ENCODE measurements around the gene ABR. TPM values are rescaled to one million over a fixed set of nuclear protein-coding genes. Genes with fewer than 3 reads are reported as not detected.
A peak's percentile ranks its signal among the peaks of the same experiment; 100 is the strongest.
"Not testable (repeated sequence)": the region's sequence is repeated elsewhere in the genome, so short reads cannot be mapped to it uniquely, and the experiment has no call there.

Gene ABR
- total RNA-seq, 1 donor from 2014 or later: 59.7 TPM

DNA sequence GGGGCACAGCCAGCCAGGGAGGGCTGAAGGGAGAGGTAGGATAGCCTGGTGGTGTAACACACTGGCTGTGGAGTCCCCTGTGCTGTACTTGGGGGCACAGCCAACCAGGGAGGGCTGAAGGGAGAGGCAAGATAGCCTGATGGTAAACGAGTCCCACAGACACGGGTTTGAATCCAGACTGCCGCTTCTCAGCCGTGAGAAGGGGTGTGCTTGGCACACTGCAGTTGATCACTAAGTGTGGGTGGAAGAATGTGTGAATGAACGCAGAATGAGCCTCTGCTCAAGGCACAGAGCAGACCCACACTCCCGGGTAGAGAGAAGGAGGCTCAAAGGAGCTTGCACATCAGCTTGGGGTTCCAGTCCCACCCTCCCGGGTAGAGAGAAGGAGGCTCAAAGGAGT lies 111.4 kb downstream of the ABR start:
- H3K27me3 Mint-ChIP-seq (ENCODE audit: low read depth): no peaks in the 10 kb centered on the region
- H3K4me3 Mint-ChIP-seq: no peak overlapping the region
- H3K36me3 Mint-ChIP-seq (ENCODE audit: low read depth): peaks cover 26% of the 10 kb centered on the region
- H3K4me1 Mint-ChIP-seq: no peaks in the 10 kb centered on the region
- DNase-seq (ENCODE audit: low read depth, low spot score): no peak
- TF ChIP-seq, protein P1, sequence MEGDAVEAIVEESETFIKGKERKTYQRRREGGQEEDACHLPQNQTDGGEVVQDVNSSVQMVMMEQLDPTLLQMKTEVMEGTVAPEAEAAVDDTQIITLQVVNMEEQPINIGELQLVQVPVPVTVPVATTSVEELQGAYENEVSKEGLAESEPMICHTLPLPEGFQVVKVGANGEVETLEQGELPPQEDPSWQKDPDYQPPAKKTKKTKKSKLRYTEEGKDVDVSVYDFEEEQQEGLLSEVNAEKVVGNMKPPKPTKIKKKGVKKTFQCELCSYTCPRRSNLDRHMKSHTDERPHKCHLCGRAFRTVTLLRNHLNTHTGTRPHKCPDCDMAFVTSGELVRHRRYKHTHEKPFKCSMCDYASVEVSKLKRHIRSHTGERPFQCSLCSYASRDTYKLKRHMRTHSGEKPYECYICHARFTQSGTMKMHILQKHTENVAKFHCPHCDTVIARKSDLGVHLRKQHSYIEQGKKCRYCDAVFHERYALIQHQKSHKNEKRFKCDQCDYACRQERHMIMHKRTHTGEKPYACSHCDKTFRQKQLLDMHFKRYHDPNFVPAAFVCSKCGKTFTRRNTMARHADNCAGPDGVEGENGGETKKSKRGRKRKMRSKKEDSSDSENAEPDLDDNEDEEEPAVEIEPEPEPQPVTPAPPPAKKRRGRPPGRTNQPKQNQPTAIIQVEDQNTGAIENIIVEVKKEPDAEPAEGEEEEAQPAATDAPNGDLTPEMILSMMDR (conservative IDR thresholded peaks at IDR 0.05): no peak
- H3K27ac Mint-ChIP-seq (ENCODE audit: unreplicated experiment): no peak overlapping the region
- peaks cover 4% of the 10 kb centered on the region for H3K9me3 Mint-ChIP-seq

GRCh38 chr17:1067282-1067956 lies 112.4 kb downstream of the ABR start:
- TF ChIP-seq, protein P1 (conservative IDR thresholded peaks at IDR 0.05): no peak
- H3K36me3 Mint-ChIP-seq (ENCODE audit: low read depth): peaks cover 26% of the 10 kb centered on the region
- no peak overlapping the region for H3K27ac Mint-ChIP-seq (ENCODE audit: unreplicated experiment)
- H3K4me3 Mint-ChIP-seq: no peak overlapping the region
- no peaks in the 10 kb centered on the region for H3K27me3 Mint-ChIP-seq (ENCODE audit: low read depth)
- no peak for DNase-seq (ENCODE audit: low read depth, low spot score)
- no peaks in the 10 kb centered on the region for H3K4me1 Mint-ChIP-seq
- peaks cover 4% of the 10 kb centered on the region for H3K9me3 Mint-ChIP-seq

GRCh38 chr17:1065416-1065815 lies 114.4 kb downstream of the ABR start:
- not testable (repeated sequence) for H3K27ac Mint-ChIP-seq (ENCODE audit: unreplicated experiment); H3K4me1 Mint-ChIP-seq; H3K9me3 Mint-ChIP-seq; H3K4me3 Mint-ChIP-seq; DNase-seq (ENCODE audit: low read depth, low spot score); H3K27me3 Mint-ChIP-seq (ENCODE audit: low read depth)
- H3K36me3 Mint-ChIP-seq (ENCODE audit: low read depth): peaks cover 26% of the 10 kb centered on the region

DNA sequence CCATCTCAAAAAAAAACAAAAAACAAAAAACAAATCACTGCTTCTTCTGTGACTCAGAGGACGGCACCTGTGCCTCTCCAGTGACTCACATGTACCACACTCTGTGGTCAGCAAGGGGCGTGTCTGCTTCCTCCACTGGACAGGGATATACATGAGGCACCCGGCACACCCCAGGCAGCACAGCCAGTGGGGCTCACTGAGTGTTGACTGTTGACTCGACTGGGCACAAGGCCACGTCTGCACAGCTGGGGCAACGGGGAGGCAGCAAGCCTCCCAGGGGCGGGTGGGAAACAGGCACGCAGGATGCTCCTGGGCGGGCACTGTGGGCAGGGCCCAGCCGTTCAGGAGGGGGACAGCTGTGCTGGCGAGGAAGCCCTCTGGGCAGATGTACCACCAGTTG lies 118.8 kb downstream of the ABR start:
- TF ChIP-seq, protein P1 (conservative IDR thresholded peaks at IDR 0.05): no peak
- no peaks in the 10 kb centered on the region for H3K9me3 Mint-ChIP-seq
- H3K27me3 Mint-ChIP-seq (ENCODE audit: low read depth): no peaks in the 10 kb centered on the region
- DNase-seq (ENCODE audit: low read depth, low spot score): no peak
- no peaks in the 10 kb centered on the region for H3K4me1 Mint-ChIP-seq
- H3K4me3 Mint-ChIP-seq: no peak overlapping the region
- H3K27ac Mint-ChIP-seq (ENCODE audit: unreplicated experiment): no peak overlapping the region
- peaks cover 27% of the 10 kb centered on the region for H3K36me3 Mint-ChIP-seq (ENCODE audit: low read depth)

DNA sequence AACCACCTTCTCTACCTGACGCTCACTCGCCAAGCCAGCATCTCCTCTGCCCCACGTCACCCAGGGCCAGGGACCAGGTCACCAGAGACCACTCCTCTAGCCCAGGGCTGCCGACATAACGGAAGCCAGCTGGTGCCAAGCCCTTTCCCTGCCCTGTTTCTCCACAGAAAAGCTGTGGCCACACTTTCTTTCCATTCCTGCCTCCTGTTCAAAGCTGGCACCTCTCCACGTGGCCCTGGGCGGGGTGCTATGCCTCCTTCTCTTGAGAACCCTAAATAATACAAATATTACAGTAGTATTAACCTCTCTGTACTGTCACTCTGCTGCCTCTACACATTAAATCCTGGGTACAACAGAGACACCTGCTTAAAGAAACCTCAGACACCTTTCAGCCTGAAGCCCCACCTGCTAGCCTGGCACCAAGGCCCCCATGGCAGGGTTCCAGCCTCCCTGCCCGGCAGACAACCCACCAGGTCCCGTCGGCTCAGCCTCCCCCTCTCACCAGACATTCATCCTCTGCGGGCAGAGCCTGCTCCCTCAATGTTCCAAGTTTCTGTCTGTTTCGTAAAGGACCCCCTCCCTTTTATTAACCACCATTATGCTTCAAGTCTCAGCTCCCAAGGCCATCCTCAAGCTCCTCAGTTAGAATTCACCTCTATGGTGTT lies 120.5 kb downstream of the ABR start:
- H3K4me3 Mint-ChIP-seq: no peak overlapping the region
- no peak for DNase-seq (ENCODE audit: low read depth, low spot score)
- peak overlapping the region; percentile 27 for H3K27ac Mint-ChIP-seq (ENCODE audit: unreplicated experiment)
- no peaks in the 10 kb centered on the region for H3K27me3 Mint-ChIP-seq (ENCODE audit: low read depth)
- no peaks in the 10 kb centered on the region for H3K9me3 Mint-ChIP-seq
- no peaks in the 10 kb centered on the region for H3K4me1 Mint-ChIP-seq
- TF ChIP-seq, protein P1 (conservative IDR thresholded peaks at IDR 0.05): no peak
- peaks cover 20% of the 10 kb centered on the region for H3K36me3 Mint-ChIP-seq (ENCODE audit: low read depth)

DNA sequence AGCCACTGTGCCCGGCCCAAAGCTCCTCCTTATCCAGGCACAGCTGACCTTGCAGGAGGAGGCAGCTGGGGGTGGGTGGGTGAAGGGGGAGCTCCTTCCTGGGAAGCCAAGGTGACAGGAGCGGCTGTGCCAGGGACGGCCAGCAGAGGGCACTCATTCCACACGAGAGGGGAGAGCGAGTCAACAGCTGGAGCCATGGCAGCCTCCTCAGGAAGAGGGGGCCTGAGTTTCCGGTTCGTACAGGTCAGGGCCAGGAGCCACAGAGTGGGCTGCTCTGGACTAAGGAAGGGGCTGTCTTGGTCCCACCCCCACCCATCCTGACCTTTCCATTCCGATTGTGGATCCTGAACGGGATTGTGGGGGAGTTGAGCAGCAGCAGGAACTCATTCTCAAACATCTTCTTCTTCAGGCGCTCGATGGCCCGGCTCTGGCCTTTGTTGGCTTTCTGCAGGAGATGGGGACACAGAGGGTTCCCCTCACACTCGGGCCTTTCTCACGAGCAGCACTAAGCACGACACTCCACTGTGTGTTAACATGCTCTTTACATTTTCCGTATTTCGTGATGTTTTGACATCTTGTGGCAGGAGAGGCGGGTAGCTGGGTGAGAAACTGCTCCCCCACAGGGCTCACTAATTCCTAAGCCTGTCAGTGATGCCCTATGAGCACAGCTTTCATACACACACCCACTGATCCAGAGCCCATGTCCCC lies 121.2 kb downstream of the ABR start:
- TF ChIP-seq, protein P1 (conservative IDR thresholded peaks at IDR 0.05): peak; percentile 57
- no peak overlapping the region for H3K27ac Mint-ChIP-seq (ENCODE audit: unreplicated experiment)
- peaks cover 20% of the 10 kb centered on the region for H3K36me3 Mint-ChIP-seq (ENCODE audit: low read depth)
- no peaks in the 10 kb centered on the region for H3K27me3 Mint-ChIP-seq (ENCODE audit: low read depth)
- H3K4me3 Mint-ChIP-seq: no peak overlapping the region
- H3K4me1 Mint-ChIP-seq: no peaks in the 10 kb centered on the region
- peak; percentile 41 for DNase-seq (ENCODE audit: low read depth, low spot score)
- H3K9me3 Mint-ChIP-seq: no peaks in the 10 kb centered on the region
